CD4-positive, CD25-positive, alpha-beta regulatory T cell (primary cell): ENCODE data around the gene NAMPT. TPM values are rescaled to one million over a fixed set of nuclear protein-coding genes. Genes with fewer than 3 reads are reported as not detected.

Experiments
- ATAC-seq, 2 donors: fragments of 150-1000 bp; cut with Tn5 transposase; one replicate each; pipeline ENCODE4 v1.10.0; 2021; ENCODE audit warnings: low read depth in 2 of 2, moderate number of reproducible peaks in 2 of 2, moderate library complexity in 1 of 2
- DNase-seq, 3 donors: peaks; one replicate each; pipeline versions ENCODE4 v3.0.0 to v3.0.0-alpha.2; 2012 to 2022; ENCODE audit warnings: mixed read lengths in 1 of 3
- H3K27ac ChIP-seq: one replicate; pipeline ENCODE4 v1.7.0; 2013; ENCODE audit warnings: mild to moderate bottlenecking, low read length; ENCODE audit not compliant: insufficient read depth, poor library complexity, severe bottlenecking
- H3K27me3 ChIP-seq: one replicate; pipeline ENCODE4 v1.7.0; 2013; ENCODE audit warnings: low read length; ENCODE audit not compliant: control insufficient read depth, insufficient read depth
- H3K36me3 ChIP-seq: one replicate; pipeline ENCODE4 v1.7.0; 2013; ENCODE audit warnings: mild to moderate bottlenecking, low read length, moderate library complexity; ENCODE audit not compliant: control insufficient read depth, insufficient read depth
- H3K4me1 ChIP-seq: 2 replicates; pipeline ENCODE4 v1.7.0; 2013; ENCODE audit warnings: mild to moderate bottlenecking, low read length; ENCODE audit not compliant: insufficient read depth, control insufficient read depth, poor library complexity, severe bottlenecking
- H3K4me3 ChIP-seq: one replicate; pipeline ENCODE4 v1.7.0; 2013; ENCODE audit warnings: low read depth, mild to moderate bottlenecking, low read length, moderate library complexity
- H3K9me3 ChIP-seq, 2 experiments: 1 replicate in 1 of 2; 2 replicates in 1 of 2; pipeline ENCODE4 v1.7.0; 2013; ENCODE audit warnings: low read length in 2 of 2, mild to moderate bottlenecking in 1 of 2, moderate library complexity in 1 of 2; ENCODE audit not compliant: control insufficient read depth in 2 of 2
- H3K27ac Mint-ChIP-seq, 3 donors: one replicate each; pipeline ENCODE4 v1.8.0; 2020 to 2022; ENCODE audit warnings: mild to moderate bottlenecking in 3 of 3, mixed read lengths in 3 of 3, moderate library complexity in 2 of 3
- H3K27me3 Mint-ChIP-seq: one replicate; pipeline ENCODE4 v1.8.0; 2022; ENCODE audit warnings: mild to moderate bottlenecking, mixed read lengths
- H3K36me3 Mint-ChIP-seq: one replicate; pipeline ENCODE4 v1.8.0; 2020; ENCODE audit warnings: mixed read lengths
- H3K4me1 Mint-ChIP-seq, 4 donors: one replicate each; pipeline ENCODE4 v1.8.0; 2020 to 2022; ENCODE audit warnings: mixed read lengths in 4 of 4, mild to moderate bottlenecking in 1 of 4
- H3K4me3 Mint-ChIP-seq, 4 donors: one replicate each; pipeline ENCODE4 v1.8.0; 2020 to 2022; ENCODE audit warnings: mild to moderate bottlenecking in 4 of 4, mixed read lengths in 4 of 4, moderate library complexity in 3 of 4
- H3K9me3 Mint-ChIP-seq, 7 donors: one replicate each; pipeline ENCODE4 v1.8.0; 2020 to 2022; ENCODE audit warnings: mixed read lengths in 7 of 7, mild to moderate bottlenecking in 3 of 7, moderate library complexity in 2 of 7
- polyA plus RNA-seq, 4 donors: library from polyadenylated mRNA; unstranded; fragments of 300-500 nt; fragmentation: Illumina TruSeq; gene quantifications; one replicate each; pipeline ENCODE4 v1.2.3, GENCODE V29; 2021
- total RNA-seq: library from RNA; stranded (reverse); gene quantifications from one replicate; pipeline ENCODE4 v1.2.3, GENCODE V29; 2022

NAMPT gene
- total and polyA plus RNA-seq, 5 donors from 2014 or later = 23.4 to 453 (median 25.8) TPM

DNA sequence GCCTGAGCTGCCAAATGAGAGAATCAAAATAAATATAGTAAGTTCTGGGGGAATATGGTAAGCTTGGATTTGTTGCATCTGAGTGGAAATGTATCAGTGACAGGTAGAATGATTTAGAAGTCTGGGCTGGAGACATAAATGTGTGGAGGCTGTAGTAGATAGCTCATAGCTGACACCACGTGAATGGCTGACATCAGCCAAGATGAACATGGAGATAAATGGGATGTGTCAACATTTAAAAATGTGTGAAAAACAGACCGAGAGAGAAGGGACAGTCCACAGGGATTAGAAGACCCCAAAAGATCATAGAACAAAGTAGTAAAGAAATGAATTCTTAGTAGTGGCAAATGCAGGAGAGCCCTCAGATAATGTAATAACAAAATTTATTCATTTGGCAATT, 40.9 kb downstream of the NAMPT start:
- Histone ChIP-seq H3K9me3 (peaks cover 3 to 12% of the 10 kb centered on the region in 2 experiments), H3K36me3 (peaks cover 10% of the 10 kb centered on the region), H3K27me3 (no peaks in the 10 kb centered on the region), H3K4me3 (no peak overlapping the region), H3K4me1 (no peaks in the 10 kb centered on the region), H3K27ac (no peak overlapping the region)
- Mint-ChIP-seq H3K4me1 (no peaks in the 10 kb centered on the region), H3K4me3 (no peak overlapping the region), H3K9me3 (peaks cover 0 to 23% (median 18%) of the 10 kb centered on the region in 7 donors), H3K27me3 (peaks cover 7% of the 10 kb centered on the region), H3K27ac (peak overlapping the region in 1 of 3 donors; percentile 72), H3K36me3 (peaks cover 17% of the 10 kb centered on the region)
- ATAC-seq (no peak), DNase-seq (no peak)

DNA sequence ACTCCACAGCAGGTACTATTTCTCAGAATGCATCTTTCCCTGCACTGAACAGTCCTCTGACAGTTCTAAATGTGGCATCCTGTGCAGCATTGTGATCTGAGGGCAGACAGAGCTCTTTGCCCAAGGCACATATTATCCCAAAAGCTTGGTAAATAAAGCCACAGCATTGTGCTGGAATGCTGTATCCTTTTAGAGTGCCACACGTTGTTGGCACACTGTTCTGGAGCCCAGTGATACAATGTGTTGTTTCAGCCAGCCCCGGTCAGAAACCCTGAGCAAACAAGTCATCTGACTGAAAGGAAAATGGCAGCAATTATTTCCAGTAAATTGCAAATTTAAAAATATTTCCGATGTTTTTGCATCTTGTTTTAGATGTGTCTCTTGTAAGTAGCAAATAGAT, 45.4 kb downstream of the NAMPT start:
- no peak overlapping the region for H3K27ac Mint-ChIP-seq
- no peaks in the 10 kb centered on the region for H3K4me1 Mint-ChIP-seq
- no peak overlapping the region for H3K4me3 Mint-ChIP-seq
- Histone ChIP-seq H3K27me3 (peaks cover 2% of the 10 kb centered on the region), H3K4me3 (no peak overlapping the region), H3K4me1 (no peaks in the 10 kb centered on the region), H3K9me3 (no peaks in the 10 kb centered on the region), H3K27ac (no peak overlapping the region), H3K36me3 (no peaks in the 10 kb centered on the region)
- peaks cover 18% of the 10 kb centered on the region for H3K27me3 Mint-ChIP-seq
- no peak for ATAC-seq
- H3K36me3 Mint-ChIP-seq = no peaks in the 10 kb centered on the region
- H3K9me3 Mint-ChIP-seq = peaks cover 0 to 13% (median 5%) of the 10 kb centered on the region in 7 donors
- no peak for DNase-seq

GRCh38 chr7:106238830-106239229, 46.0 kb downstream of the NAMPT start:
- Histone ChIP-seq H3K4me1 (no peaks in the 10 kb centered on the region), H3K27ac (no peak overlapping the region), H3K4me3 (no peak overlapping the region), H3K36me3 (no peaks in the 10 kb centered on the region), H3K27me3 (peaks cover 2% of the 10 kb centered on the region), H3K9me3 (no peaks in the 10 kb centered on the region)
- H3K9me3 Mint-ChIP-seq = peaks cover 0 to 9% (median 3%) of the 10 kb centered on the region in 7 donors
- H3K4me3 Mint-ChIP-seq = no peak overlapping the region
- H3K4me1 Mint-ChIP-seq = no peaks in the 10 kb centered on the region
- no peaks in the 10 kb centered on the region for H3K36me3 Mint-ChIP-seq
- ATAC-seq (no peak), DNase-seq (no peak)
- H3K27ac Mint-ChIP-seq = no peak overlapping the region
- H3K27me3 Mint-ChIP-seq = peaks cover 23% of the 10 kb centered on the region

DNA sequence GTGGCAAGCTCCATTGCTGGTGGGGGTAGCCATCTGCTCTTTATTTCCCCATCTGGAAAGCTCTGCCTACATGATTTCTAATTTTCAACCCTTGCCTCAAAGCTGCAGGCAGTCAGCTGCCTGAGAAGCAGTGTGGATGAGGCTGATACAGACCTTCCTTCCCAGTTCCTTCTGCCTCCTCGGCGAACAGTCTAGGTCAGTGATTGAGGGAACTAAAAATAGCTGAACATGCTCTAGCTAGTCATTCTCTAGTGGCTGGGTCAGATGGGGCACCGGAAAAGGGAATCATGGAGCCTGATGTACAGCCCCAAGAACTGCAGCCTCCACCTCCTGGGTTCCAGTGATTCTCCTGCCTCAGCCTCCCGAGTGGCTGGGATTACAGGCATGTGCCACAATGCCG, 48.7 kb downstream of the NAMPT start:
- no peaks in the 10 kb centered on the region for H3K4me1 ChIP-seq
- H3K4me1 Mint-ChIP-seq = no peaks in the 10 kb centered on the region
- peaks cover 0 to 7% (median 0%) of the 10 kb centered on the region in 7 donors for H3K9me3 Mint-ChIP-seq
- H3K4me3 ChIP-seq = no peak overlapping the region
- H3K36me3 ChIP-seq = no peaks in the 10 kb centered on the region
- ATAC-seq (no peak), DNase-seq (no peak)
- H3K4me3 Mint-ChIP-seq = no peak overlapping the region
- H3K27me3 Mint-ChIP-seq = peaks cover 38% of the 10 kb centered on the region
- no peaks in the 10 kb centered on the region for H3K9me3 ChIP-seq
- no peaks in the 10 kb centered on the region for H3K36me3 Mint-ChIP-seq
- peaks cover 10% of the 10 kb centered on the region for H3K27me3 ChIP-seq
- no peak overlapping the region for H3K27ac Mint-ChIP-seq
- no peak overlapping the region for H3K27ac ChIP-seq

GRCh38 chr7:106234425-106234824, 50.4 kb downstream of the NAMPT start:
- H3K27ac ChIP-seq = no peak overlapping the region
- no peak for ATAC-seq
- no peak overlapping the region for H3K27ac Mint-ChIP-seq
- no peaks in the 10 kb centered on the region for H3K36me3 ChIP-seq
- H3K4me3 ChIP-seq = no peak overlapping the region
- no peaks in the 10 kb centered on the region for H3K9me3 ChIP-seq
- no peaks in the 10 kb centered on the region for H3K4me1 ChIP-seq
- DNase-seq = no peak
- H3K27me3 Mint-ChIP-seq = peaks cover 37% of the 10 kb centered on the region
- H3K4me3 Mint-ChIP-seq = no peak overlapping the region
- no peaks in the 10 kb centered on the region for H3K4me1 Mint-ChIP-seq
- H3K9me3 Mint-ChIP-seq = peaks cover 0 to 4% (median 0%) of the 10 kb centered on the region in 7 donors
- no peaks in the 10 kb centered on the region for H3K36me3 Mint-ChIP-seq
- H3K27me3 ChIP-seq = peaks cover 10% of the 10 kb centered on the region

DNA sequence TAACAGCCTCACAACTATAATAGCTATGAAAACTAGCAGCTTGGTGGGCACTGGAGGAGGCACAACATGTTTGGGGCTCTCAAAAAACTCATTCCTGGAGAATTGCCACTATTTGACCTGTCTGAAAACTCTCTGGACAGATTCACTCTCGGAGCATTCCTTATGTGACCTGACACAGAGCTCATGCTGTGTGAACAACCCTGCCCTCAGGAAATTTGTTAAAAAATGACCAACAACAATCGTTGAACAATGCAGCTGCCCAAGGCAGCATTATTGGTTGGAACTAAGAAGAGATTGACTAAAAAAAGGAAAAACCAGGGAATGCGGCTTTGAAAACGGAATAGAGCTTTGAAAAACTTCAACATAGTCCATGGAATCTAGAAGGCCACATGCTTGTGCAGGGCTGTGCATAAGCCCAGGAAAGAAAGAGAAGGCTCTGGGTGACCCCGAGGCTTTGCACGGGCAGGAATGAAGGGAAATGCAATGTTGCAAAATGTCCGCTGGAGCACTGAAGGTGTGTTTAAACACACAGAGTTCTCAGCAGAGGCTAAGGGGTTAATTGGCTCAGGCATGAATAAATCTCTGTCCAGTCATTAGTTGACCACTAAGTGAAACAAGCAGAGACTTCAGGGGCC, 52.8 kb downstream of the NAMPT start:
- no peak overlapping the region for H3K27ac Mint-ChIP-seq
- no peaks in the 10 kb centered on the region for H3K4me1 ChIP-seq

DNA sequence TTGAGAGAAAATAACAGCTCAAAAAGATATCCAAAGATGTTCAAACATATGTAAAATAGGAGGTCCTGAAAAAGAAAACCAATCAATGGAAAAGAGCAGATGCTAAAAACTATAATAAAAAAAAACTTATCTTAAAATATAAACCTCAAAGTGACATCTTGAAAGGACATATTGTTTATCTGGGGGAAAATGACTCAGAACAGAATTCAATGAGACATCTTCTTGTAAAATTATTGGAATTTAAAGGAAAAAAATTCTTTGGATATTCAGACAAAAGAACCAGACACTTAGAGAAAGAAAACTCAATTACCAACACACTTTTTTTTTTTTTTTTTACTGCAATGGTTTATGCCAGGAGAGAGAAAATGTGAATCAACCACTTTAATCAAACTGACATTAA, 58.9 kb downstream of the NAMPT start:
- DNase-seq (no peak), ATAC-seq (no peak)
- Histone ChIP-seq H3K4me3 (no peak overlapping the region), H3K27ac (no peak overlapping the region), H3K4me1 (no peaks in the 10 kb centered on the region), H3K36me3 (no peaks in the 10 kb centered on the region), H3K27me3 (peaks cover 5% of the 10 kb centered on the region), H3K9me3 (no peaks in the 10 kb centered on the region)
- no peak overlapping the region for H3K4me3 Mint-ChIP-seq
- peaks cover 0 to 14% (median 6%) of the 10 kb centered on the region in 4 donors for H3K4me1 Mint-ChIP-seq
- no peaks in the 10 kb centered on the region for H3K9me3 Mint-ChIP-seq
- no peaks in the 10 kb centered on the region for H3K36me3 Mint-ChIP-seq
- no peak overlapping the region for H3K27ac Mint-ChIP-seq
- peaks cover 31% of the 10 kb centered on the region for H3K27me3 Mint-ChIP-seq

More for the DNA sequence above, 52.8 kb downstream of the NAMPT start:
- Histone ChIP-seq H3K27ac (no peak overlapping the region), H3K9me3 (no peaks in the 10 kb centered on the region), H3K36me3 (no peaks in the 10 kb centered on the region), H3K4me3 (no peak overlapping the region), H3K27me3 (peaks cover 13% of the 10 kb centered on the region)
- no peak overlapping the region for H3K4me3 Mint-ChIP-seq
- H3K36me3 Mint-ChIP-seq = no peaks in the 10 kb centered on the region
- ATAC-seq (no peak), DNase-seq (no peak)
- peaks cover 42% of the 10 kb centered on the region for H3K27me3 Mint-ChIP-seq
- no peaks in the 10 kb centered on the region for H3K4me1 Mint-ChIP-seq
- H3K9me3 Mint-ChIP-seq = peaks cover 0 to 4% (median 0%) of the 10 kb centered on the region in 7 donors

- Histone ChIP-seq H3K4me1 (no peaks in the 10 kb centered on the region), H3K9me3 (no peaks in the 10 kb centered on the region), H3K27me3 (peaks cover 5% of the 10 kb centered on the region), H3K36me3 (no peaks in the 10 kb centered on the region), H3K4me3 (no peak overlapping the region), H3K27ac (no peak overlapping the region)
- no peaks in the 10 kb centered on the region for H3K9me3 Mint-ChIP-seq
- H3K27ac Mint-ChIP-seq = no peak overlapping the region
- H3K36me3 Mint-ChIP-seq = no peaks in the 10 kb centered on the region
- peaks cover 0 to 14% (median 6%) of the 10 kb centered on the region in 4 donors for H3K4me1 Mint-ChIP-seq
- no peak overlapping the region for H3K4me3 Mint-ChIP-seq
- DNase-seq = no peak
- no peak for ATAC-seq
- H3K27me3 Mint-ChIP-seq = peaks cover 25% of the 10 kb centered on the region
Observed at GRCh38 chr7:106224797-106225196, 60.0 kb downstream of the NAMPT start.
